Fibroblast of upper back skin (primary cell): ENCODE measurements around the gene MAST4.

Experiments used
- DNase-seq: peaks from one replicate; pipeline ENCODE4 v3.0.0-alpha.2; 2013

Gene MAST4

GRCh38 chr5:67058998-67059743, 463.0 kb downstream of the MAST4 start:
- no peak for DNase-seq

GRCh38 chr5:67059744-67060490, 463.7 kb downstream of the MAST4 start:
- DNase-seq: peak; percentile 61

- no peak for DNase-seq
Observed at GRCh38 chr5:67061511-67061910, 465.3 kb downstream of the MAST4 start.

GRCh38 chr5:67063055-67063454, 466.9 kb downstream of the MAST4 start:
- DNase-seq: no peak

GRCh38 chr5:67063791-67064190, 467.6 kb downstream of the MAST4 start:
- peak; percentile 5 for DNase-seq

- DNase-seq: no peak
Observed at GRCh38 chr5:67065237-67065636, 469.0 kb downstream of the MAST4 start.

GRCh38 chr5:67065696-67066095, 469.5 kb downstream of the MAST4 start:
- DNase-seq: no peak

- DNase-seq: no peak
Observed at GRCh38 chr5:67066815-67067214, 470.6 kb downstream of the MAST4 start.

GRCh38 chr5:67073045-67073680, 477.0 kb downstream of the MAST4 start:
- DNase-seq: no peak

GRCh38 chr5:67077296-67077695, 481.1 kb downstream of the MAST4 start:
- no peak for DNase-seq

- DNase-seq: no peak
Observed at GRCh38 chr5:67081261-67081660, 485.1 kb downstream of the MAST4 start.

GRCh38 chr5:67082941-67083340, 486.7 kb downstream of the MAST4 start:
- no peak for DNase-seq

- no peak for DNase-seq
Observed at GRCh38 chr5:67085616-67086015, 489.4 kb downstream of the MAST4 start.

- peak; percentile 9 for DNase-seq
Observed at GRCh38 chr5:67089200-67089725, 493.1 kb downstream of the MAST4 start.

GRCh38 chr5:67090040-67090439, 493.8 kb downstream of the MAST4 start:
- no peak for DNase-seq

GRCh38 chr5:67090593-67090992, 494.4 kb downstream of the MAST4 start:
- no peak for DNase-seq

GRCh38 chr5:67092535-67092934, 496.3 kb downstream of the MAST4 start:
- DNase-seq: no peak

- DNase-seq: no peak
Observed at GRCh38 chr5:67093279-67093678, 497.1 kb downstream of the MAST4 start.

- peak; percentile 64 for DNase-seq
Observed at GRCh38 chr5:67094476-67095300, 498.5 kb downstream of the MAST4 start.

- no peak for DNase-seq
Observed at GRCh38 chr5:67095346-67096171, 499.4 kb downstream of the MAST4 start.

GRCh38 chr5:67098656-67099055, 502.5 kb downstream of the MAST4 start:
- no peak for DNase-seq

- DNase-seq: no peak
Observed at GRCh38 chr5:67100301-67100700, 504.1 kb downstream of the MAST4 start.
